ENCODE data around the gene AGBL4. TPM values are rescaled to one million over a fixed set of nuclear protein-coding genes. Genes with fewer than 3 reads are reported as not detected.

AGBL4 gene
- total and polyA plus RNA-seq, 2 of the 13 experiments (the other 11 are each of a cell fraction or from before 2014, with no cell fraction given): not detected

GRCh38 chr1:48678710-48679505 is 1344.8 kb downstream of the AGBL4 start:
- no peak overlapping the region for H3K9ac ChIP-seq (ENCODE audit: insufficient read depth, low read depth, low read length)
- H3K79me2 ChIP-seq (ENCODE audit: insufficient read depth, low read length): no peaks in the 10 kb centered on the region
- DNase-seq (ENCODE audit: low spot score) (no peak), ATAC-seq (no peak), FAIRE-seq (no peak)
- H3K4me3 ChIP-seq (replicated peaks in 1 of 3; ENCODE audit: insufficient read depth in 1 of 3, low read depth in 2 of 3, low read length in 3 of 3): no peak overlapping the region
- in situ Hi-C loops (cut with HindIII; ENCODE audit: extremely low pct_ligation_motif_present, low pct_unique_long_range_greater_than_20kb) (loop anchor here (10.0 kb wide), 1 partner anchor 1666 kb away; no protein-coding TSS in a partner anchor), intact Hi-C loops (cut with micrococcal nuclease; ENCODE audit: unreplicated experiment) (no loop called here)
- ChIA-PET CTCF (ENCODE audit: low intra/inter-chr PET ratio, low total read pairs) (no interaction called here), POLR2A (no interaction called here)
- H3K4me1 ChIP-seq (ENCODE audit: insufficient read depth, low read length): no peaks in the 10 kb centered on the region
- H3K27ac ChIP-seq (ENCODE audit: extremely low read length, insufficient read depth, low read length): no peak overlapping the region
- 15% methylated on average over 2 of the region's 3 CpGs for WGBS (ENCODE audit: low lambda C conversion rate)
- H3K4me2 ChIP-seq (ENCODE audit: low read depth, low read length): no peak overlapping the region
- H3K36me3 ChIP-seq (replicated peaks in 1 of 2; ENCODE audit: control insufficient read depth in 1 of 2, insufficient read depth in 2 of 2, low read length in 2 of 2): no peaks in the 10 kb centered on the region
- TF ChIP-seq ZNF784 (CRISPR knock-in tag; IDR thresholded peaks at IDR 0.05; ENCODE audit: borderline replicate concordance) (no peak), ZNF282 (IDR thresholded peaks at IDR 0.05; ENCODE audit: partially characterized antibody) (no peak), ZNF816 (CRISPR knock-in tag; IDR thresholded peaks at IDR 0.05; ENCODE audit: borderline replicate concordance) (no peak), PRPF4 (IDR thresholded peaks at IDR 0.05; ENCODE audit: low read depth, low read length, poor library complexity, severe bottlenecking) (no peak), KDM5B (CRISPR knock-in tag; IDR thresholded peaks at IDR 0.05; ENCODE audit: borderline replicate concordance) (no peak), RNF2 (conservative IDR thresholded peaks at IDR 0.05; ENCODE audit: low read depth) (no peak), MTERF4 (CRISPR knock-in tag; IDR thresholded peaks at IDR 0.05) (no peak), SKIL (CRISPR knock-in tag; IDR thresholded peaks at IDR 0.05; ENCODE audit: borderline replicate concordance) (no peak), DNMT3B (CRISPR knock-in tag; conservative IDR thresholded peaks at IDR 0.05) (no peak)
- BruUV-seq (replicated peaks): no TSS peak
- no peaks in the 10 kb centered on the region for H4K20me1 ChIP-seq (ENCODE audit: insufficient read depth, low read length)
- no peak overlapping the region for H2AFZ ChIP-seq (ENCODE audit: low read length)
- H3K9me3 ChIP-seq (ENCODE audit: low read length): no peaks in the 10 kb centered on the region
- no peaks in the 10 kb centered on the region for H3K27me3 ChIP-seq (ENCODE audit: control insufficient read depth in 1 of 2, insufficient read depth in 2 of 2, low read length in 2 of 2)
